Kidney epithelial cell (primary cell): ENCODE measurements around the gene NCK1. TPM values are rescaled to one million over a fixed set of nuclear protein-coding genes. Genes with fewer than 3 reads are reported as not detected.

Source experiments
- DNase-seq: peaks from one replicate; pipeline ENCODE4 v3.0.0-alpha.2; 2010; ENCODE audit warnings: low read depth
- H3K27me3 ChIP-seq: 2 replicates; pipeline ENCODE4 v1.6.0; 2011; ENCODE audit warnings: low read length; ENCODE audit not compliant: control insufficient read depth, insufficient read depth
- H3K36me3 ChIP-seq: 2 replicates; pipeline ENCODE4 v1.5.1; 2011; ENCODE audit warnings: low read length; ENCODE audit not compliant: control insufficient read depth, insufficient read depth
- H3K4me3 ChIP-seq: 2 replicates; pipeline ENCODE4 v1.5.1; 2011; ENCODE audit warnings: low read depth, mild to moderate bottlenecking, control low read depth, low read length
- CTCF ChIP-seq: IDR thresholded peaks from 2 replicates; pipeline ENCODE4 v1.5.1; 2011; ENCODE audit warnings: mild to moderate bottlenecking, moderate library complexity, low read length, control low read depth, inconsistent platforms; ENCODE audit not compliant: insufficient read depth, poor library complexity, severe bottlenecking
- total RNA-seq: library from RNA; depleted of rRNA; stranded (reverse); fragments of >200 nt; gene quantifications from 2 replicates; pipeline ENCODE4 v1.2.3, GENCODE V29; 2015

The NCK1 gene
- total RNA-seq, 1 donor from 2014 or later = 25.7 TPM

- no peaks in the 10 kb centered on the region for H3K27me3 ChIP-seq
- no peak for DNase-seq
- no peak for TF ChIP-seq CTCF
- no peaks in the 10 kb centered on the region for H3K36me3 ChIP-seq
- no peak overlapping the region for H3K4me3 ChIP-seq
These were observed 132.9 kb downstream of the NCK1 start for GRCh38 chr3:136994772-136995516.

DNA sequence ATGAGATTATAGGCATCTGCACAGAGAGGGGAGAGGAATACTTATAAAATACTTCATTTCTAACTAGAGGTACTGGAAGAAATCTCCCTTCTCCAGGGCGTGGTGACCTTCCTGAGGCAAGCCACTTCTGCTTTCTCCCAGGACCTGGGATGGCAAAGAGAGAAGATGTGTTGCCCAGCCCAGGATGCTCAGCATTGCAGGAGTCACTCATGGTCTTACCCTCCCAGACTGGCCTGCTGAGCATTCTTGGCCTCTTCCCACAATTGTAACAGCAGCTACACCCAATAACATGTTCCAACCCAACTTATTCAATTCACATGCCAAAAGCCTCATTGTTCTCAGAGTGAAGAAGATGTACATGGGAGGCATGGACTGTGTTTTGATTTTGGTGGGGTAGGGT, 133.6 kb downstream of the NCK1 start:
- Histone ChIP-seq H3K36me3 (no peaks in the 10 kb centered on the region), H3K27me3 (no peaks in the 10 kb centered on the region), H3K4me3 (no peak overlapping the region)
- no peak for TF ChIP-seq CTCF
- no peak for DNase-seq

Other genes with a start within 250 kb of the NCK1 start
- gene STAG1, start 109.8 kb upstream of the NCK1 start, total RNA-seq = 20.7 and 22.0 TPM in 2 replicates
- 3.9 and 6.6 TPM in 2 replicates for gene SLC35G2, start 43.1 kb upstream of the NCK1 start, total RNA-seq
- gene IL20RB, start 95.8 kb downstream of the NCK1 start, total RNA-seq = 0.58 and 0.89 TPM in 2 replicates